SU-DHL-6 (cell line): ENCODE data around the gene CLIC4.

Experiments
- CTCF ChIP-seq: fragments of 200-600 bp; sonication (generic); IDR thresholded peaks from one replicate; pipeline ENCODE4 v1.5.1; 2017; ENCODE audit warnings: antibody characterized with exemption, mild to moderate bottlenecking, low read length, moderate library complexity; ENCODE audit not compliant: insufficient read depth, poor library complexity, severe bottlenecking
- EZH2phosphoT487 ChIP-seq: fragments of 200-600 bp; sonication (generic), shearing (Covaris generic); conservative IDR thresholded peaks from 2 replicates; pipeline ENCODE4 v1.6.1; 2018; ENCODE audit warnings: mild to moderate bottlenecking, antibody characterized with exemption, low read length, moderate library complexity, mixed read lengths

- TF ChIP-seq CTCF (no peak), EZH2phosphoT487 (no peak)
Measured at GRCh38 chr1:24745711-24746413, 615 bp downstream of the CLIC4 start.
